Fibroblast of skin of left quadriceps (primary cell): ENCODE results near the gene BPIFA1.

Source experiments
- DNase-seq, 2 experiments: peaks; one replicate each; pipeline ENCODE4 v3.0.0-alpha.2; 2013; ENCODE audit warnings: low read depth in 2 of 2

Gene BPIFA1

DNA sequence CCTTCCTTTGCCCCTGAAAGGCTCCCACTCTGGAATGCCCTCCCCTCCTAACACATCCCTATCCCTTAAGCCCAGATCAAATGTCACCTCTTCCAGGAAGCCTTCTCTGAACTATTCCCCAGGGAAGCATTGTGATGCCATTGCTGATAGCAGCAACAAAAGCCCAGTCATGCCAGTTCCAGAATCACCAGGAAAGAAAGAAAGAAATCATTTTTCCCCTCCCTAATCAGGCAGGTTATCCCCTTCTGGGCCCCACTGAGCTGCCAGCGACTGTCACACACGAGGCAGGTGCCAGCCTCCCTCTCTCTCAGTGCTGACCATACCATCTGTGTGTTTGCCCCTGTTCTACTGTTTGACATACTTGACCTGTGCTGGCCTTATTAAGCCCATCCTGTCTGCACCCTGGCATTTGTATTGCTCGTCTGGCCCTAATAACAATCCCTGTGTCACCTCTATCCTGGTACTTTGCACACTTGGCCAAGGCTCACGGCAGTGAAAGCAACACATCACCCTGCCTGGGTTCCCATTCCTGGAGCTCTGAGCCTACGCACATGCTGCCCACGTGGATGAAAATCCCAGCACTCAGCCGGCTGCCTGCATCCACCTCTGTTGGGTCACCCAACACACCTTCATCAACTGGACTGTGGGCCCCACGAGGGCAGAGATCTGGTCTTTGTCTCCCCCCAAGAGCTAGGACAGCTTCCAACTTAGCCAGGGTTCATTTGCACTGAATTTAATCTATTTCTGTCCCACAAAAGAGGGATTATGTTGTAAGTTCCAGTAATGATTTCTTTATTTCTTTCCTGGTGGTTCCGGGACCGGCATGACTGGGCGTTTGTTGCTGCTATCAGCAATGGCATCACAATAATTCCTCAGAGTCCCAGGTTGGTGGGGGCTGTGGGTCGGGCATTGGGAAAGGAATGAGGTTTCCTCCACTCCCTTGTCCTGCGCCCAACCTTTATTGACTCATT, 42.0 kb downstream of the BPIFA1 start:
- no peak for DNase-seq

DNA sequence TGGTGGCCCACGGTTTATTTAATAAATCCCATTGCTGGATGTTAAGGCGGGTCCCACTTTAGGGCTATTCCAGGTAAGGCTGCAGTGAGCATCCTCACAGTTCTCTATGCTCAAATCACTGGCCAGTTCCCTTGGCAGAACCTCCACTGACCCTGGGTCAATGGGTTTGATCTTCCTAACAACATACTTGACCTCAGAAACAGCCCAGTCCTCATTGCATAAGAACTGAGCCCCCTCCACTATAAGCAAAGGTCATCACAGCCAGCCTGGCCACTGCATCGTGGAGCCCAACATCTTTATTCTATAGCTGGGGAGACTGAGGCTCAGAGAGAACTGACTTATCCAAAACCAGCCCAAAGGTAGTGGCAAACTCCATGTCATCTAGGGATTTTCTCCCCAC, 42.9 kb downstream of the BPIFA1 start:
- no peak for DNase-seq

DNA sequence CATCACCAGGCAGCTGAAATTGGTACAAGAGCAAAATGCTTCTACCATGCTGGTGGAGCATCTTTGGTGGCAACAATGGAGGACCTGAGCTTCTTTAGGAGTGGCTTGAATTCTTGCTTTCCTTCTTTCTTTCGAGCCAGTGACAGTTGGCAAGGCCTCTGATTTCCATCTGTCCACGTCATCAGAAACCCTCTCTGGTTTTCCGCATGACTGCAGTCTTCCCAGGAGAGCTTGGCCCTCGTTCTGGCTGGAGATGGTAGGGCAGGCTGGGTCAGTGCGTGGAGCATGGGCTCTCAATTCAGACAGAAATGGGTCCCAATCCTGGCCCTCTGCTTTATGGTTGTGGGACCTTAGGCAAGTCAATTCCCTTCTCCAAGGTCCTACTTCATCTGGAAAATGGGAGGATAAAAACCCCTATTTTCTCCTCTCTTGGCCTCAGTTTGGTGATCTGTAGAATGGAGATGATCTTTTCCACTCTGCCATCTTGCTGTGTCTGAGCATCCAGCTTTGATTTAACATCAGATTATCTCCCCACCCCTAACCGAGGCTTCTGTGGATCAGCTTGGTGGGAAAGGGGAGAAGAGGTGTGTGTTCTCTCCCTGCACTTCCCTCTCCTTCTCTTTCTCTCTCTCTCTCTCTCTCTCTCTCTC, 43.6 kb downstream of the BPIFA1 start:
- DNase-seq, result no peak

DNA sequence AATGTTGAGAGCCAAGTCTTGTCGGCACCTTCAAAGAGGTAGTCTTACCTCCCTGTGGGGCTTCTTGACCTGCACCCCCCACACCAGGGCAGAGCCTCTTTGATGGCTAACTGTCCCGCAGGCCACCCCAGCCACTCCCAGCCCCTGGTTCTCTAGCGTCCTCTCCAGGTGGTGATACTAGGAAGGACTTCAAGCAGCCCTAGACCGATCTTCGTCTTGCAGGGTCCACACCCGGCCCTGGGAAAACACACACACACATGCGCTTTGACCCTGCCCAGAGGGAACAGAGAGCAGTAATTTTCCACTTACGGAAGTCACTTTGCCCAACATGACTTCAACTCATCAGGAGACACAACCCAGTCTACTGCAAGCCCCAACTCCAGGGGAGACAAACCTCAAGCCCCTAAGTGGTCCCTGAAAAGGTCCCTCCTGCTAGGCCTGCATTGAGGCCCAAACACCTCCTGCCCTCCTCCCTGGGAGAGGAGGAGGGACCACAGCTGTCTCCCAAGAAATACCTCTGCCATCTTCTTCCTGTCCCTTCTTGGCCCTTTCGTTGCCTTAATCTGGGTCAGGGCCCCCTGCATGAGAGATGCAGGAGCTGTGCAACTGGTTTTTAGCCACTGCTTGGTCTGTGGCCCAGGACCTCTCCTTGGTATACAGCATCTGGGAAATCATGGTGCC, 44.3 kb downstream of the BPIFA1 start:
- no peak for DNase-seq

DNA sequence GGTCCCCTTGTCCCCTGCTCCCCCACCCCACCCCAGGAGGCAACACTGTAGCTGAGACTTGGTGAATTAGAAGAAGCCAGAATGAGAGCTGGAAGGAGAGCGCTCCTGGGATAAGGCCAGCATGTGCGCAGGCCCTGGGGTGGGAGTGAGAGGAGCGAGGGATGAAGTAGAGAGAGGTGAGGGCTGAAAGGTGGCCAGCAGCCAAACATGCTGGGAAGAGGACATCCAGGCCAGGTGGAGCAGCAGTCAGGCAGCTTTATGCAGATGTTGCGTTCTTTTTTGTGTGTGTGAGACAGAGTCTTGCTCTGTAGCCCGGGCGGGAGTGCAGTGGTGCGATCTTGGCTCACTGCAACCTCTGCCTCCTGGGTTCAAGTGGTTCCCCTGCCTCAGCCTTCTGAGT, 45.0 kb downstream of the BPIFA1 start:
- no peak for DNase-seq

DNA sequence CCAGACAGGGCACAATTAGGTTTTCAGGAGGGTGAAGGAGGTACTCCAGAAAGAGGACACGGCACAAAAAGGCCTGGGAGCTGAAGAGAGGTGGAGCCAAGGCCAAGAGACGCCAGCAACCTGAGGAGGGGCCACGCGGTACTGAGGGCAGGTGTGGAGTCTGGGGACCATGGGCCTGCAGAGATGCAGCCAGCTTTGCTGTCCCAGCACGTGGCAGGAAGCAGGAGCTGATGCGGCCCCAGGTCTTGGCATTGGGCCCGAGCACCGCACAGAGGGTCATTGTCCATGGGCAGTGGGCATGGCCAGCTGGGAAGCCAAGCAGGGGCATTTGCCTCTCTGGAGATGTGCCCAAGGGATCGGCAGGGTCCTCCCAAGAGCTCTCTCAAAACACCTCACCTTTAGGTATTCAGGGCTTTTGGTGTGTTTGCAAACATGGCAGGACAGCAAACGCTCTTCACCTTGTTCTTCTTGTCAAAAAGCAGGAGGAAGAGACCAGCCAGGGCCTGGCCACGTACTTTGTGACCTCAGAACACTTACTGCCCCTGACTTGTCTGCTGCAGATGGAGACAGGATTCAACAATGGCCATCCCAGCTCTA, 45.9 kb downstream of the BPIFA1 start:
- no peak for DNase-seq

DNA sequence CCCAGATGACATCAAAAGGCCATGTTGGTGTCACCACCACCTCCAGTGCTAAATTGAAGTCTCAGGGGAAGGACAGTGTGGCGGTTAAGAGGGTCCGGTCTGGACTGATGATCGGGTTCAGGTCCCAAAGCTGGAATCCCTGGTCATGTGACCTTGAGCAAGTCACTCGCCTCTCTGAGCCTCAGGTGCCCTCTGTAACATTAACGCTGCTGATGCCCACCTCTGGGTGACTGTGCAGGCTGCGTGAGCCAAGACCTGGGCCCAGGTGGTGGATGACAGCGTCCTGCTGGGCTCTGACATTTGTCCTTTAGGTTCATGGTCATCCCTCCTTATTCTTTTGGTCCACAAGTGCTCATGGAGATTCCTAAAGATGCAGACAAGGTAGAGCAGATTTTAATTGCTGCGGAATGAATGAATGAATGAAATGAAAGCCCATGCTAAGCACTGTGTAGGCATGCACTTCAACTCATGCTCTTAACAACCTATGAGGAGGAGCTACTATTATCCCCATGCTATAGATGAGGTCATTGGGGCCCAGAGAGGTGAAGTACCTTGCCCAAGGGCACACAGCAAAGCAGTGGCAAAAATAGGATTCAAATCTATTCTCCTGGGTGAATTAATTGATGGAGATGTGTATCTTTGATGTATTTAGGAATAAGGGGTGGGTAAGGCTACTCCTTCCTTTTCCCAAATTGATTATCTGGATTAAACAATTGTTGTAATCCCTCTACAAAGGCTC, 46.6 kb downstream of the BPIFA1 start:
- DNase-seq, result no peak

DNA sequence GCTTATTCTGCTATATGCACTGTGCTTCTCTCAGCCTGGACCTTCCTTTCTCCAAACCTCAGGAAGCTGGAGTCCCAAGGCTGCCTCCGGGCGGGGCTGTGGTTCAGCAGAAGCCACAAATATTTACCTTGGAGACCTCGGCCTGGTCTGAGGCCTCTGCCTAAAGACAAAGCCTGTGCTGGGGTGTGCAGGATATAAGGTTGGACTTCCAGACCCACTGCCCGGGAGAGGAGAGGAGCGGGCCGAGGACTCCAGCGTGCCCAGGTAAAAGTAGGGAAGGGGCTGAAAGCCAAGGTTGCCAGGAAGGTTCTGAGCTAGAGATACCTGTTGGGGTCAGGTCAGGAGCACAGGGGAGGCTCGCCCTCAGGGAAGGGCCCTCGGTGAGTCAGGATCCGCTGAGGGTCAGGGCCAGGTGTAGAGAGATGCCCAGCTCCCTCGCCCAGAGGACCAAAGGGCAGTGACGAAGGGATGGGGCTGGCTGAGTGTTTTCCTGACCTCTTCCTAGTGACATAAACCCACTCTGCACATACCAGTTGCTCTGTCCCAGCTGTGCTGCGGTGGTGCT, 47.3 kb downstream of the BPIFA1 start, which contains the start of gene BPIFB1:
Gene BPIFB1, plus strand, starts transcription at position 224 of the 565 bp plus-strand sequence. CDS start 2,860 bp downstream, outside the sequence.
- DNase-seq, result no peak

DNA sequence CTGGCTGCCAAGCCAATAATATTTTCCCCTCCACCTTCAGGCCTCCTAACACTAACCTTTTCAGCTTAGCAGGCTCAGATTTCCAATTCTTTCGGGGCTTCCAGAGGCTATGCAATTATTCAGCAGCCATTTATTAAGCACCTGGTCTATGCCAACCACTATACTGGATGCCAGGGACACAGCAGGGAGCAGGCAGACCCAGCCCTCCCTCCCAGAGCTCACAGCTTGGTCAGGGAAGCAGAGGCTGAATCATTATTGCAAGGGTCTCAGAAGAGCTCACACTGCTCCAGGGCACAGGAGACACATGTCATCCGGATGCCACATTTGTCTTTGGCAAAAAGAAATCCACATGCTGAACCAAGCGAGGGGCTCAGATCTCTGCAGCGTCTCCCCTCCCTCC, 48.5 kb downstream of the BPIFA1 start:
- no peak for DNase-seq

DNA sequence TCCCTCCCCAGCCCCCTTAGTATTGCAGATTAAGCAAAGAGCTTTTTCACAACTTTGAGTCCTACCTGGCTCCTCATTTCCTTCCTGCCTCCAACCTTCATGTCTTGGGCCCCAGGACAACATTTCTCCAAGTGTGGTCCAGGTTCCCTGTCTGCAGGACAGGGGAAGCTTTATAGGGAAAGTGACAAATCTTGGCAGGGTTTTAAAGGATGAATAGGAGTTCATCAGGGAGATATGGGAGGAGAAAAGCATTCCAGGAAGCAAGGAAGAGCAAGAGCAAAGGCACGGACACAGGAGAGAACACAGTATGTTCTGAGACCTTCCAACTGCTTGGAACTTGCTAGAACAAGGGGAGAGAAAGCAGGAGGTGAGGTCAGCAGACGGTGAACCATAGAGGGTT, 49.1 kb downstream of the BPIFA1 start:
- no peak for DNase-seq

DNA sequence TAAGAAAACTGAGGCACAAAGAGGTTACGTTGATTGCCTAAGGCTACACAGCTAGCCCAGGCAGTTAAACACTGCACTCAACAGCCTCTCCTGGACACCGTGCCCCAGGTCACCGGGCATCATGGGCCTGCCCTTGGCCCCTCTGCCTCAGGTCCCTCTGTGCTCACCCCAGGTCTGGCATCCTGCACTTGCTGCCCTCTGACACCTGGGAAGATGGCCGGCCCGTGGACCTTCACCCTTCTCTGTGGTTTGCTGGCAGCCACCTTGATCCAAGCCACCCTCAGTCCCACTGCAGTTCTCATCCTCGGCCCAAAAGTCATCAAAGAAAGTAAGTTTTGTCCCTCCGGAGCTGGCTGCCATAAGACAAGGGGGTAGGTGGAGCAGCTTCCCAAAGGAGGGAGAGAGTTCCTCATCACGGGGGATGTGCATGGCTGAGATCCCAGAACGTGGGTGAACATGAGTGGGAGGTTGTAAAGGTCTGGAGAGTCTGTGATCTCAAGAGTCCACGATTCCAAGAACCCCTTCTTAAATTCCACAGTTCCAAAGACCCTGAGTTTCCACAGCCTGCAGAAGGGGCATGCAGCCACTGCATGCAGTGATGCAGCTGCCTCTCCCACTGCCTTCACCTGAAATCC, 50.2 kb downstream of the BPIFA1 start:
- no peak for DNase-seq

DNA sequence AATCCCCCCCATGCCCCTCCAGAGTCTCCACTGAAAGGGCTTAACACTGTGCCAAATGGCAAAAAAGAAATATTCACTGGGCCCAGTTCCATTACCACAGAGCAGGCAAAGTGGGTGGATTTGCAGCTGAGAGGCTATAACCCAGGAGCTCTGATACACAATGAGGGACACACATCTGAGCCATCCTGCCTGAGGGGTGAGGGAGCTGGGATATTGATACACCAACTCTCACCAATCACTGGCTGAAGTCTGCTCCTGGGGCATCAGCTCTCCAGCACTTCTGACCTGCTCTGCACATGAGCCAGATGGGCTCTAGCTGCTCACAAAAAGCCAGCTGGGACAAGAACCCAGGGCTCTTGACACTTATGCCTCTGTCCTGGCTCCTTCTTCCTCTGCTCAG, 52.1 kb downstream of the BPIFA1 start:
- DNase-seq, result no peak

DNA sequence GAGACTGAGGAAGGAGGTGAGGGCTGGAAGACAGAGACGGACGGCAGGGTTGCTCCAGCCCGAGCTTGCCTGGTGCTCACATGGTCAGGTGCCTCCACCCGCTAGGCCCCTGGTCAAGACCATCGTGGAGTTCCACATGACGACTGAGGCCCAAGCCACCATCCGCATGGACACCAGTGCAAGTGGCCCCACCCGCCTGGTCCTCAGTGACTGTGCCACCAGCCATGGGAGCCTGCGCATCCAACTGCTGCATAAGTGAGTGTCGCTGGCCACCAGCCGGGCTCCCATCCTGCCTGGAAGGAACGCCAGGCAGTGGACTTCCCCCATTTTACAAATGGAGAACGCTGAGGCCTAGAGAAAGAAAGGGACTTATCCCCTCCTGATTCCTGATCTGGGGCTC, 55.1 kb downstream of the BPIFA1 start:
- DNase-seq, result no peak

DNA sequence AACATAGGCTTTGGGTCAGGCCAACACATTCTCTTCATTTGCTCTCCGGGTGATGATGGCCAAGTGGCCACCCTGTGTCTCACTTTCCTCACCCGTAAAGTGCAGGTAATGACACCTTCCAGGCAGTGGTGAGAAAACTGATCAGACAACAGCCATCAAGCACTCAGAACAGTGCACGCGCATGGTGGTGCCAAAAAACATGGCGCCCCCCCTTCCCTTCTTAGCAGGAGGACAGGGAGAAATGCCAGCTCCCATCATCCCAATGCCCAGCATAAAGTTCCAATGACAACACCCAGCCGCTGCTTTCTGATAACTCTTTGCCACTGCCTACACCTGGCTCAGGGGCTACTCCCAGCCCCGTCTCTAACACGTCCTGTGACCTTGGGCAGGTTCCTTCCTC, 55.6 kb downstream of the BPIFA1 start:
- DNase-seq, result no peak

DNA sequence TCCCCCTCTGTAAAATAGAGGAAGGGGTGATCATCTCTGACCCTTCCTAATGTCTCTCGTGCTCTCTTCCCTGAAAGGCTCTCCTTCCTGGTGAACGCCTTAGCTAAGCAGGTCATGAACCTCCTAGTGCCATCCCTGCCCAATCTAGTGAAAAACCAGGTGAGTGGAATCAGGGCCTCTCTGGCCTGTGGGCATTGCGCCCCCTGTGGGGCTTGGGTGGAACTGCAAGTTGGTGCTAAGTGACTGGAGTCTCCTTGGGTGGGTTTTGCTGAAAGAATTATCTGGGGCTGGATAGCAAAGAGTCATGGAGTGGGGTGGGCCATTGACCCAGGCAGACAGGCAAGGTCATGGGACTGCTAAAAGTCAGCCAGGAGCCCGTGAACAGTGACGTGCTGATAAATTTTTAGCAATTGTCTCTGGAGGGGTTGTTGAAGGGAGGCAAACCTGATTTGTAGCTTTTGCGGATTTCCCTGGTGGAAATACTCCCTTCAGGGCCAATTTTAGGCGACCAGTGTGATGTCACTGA, 56.1 kb downstream of the BPIFA1 start:
- no peak for DNase-seq
